Measurements from ENCODE around the gene GALNT16. TPM values are rescaled to one million over a fixed set of nuclear protein-coding genes. Genes with fewer than 3 reads are reported as not detected.
"Not testable (repeated sequence)": the region's sequence is repeated elsewhere in the genome, so short reads cannot be mapped to it uniquely, and the experiment has no call there.

Gene GALNT16
- total RNA-seq, 1 donor from 2014 or later, result 101 TPM

GRCh38 chr14:69373104-69373503 is 113.1 kb downstream of the GALNT16 start:
- intact Hi-C loops (cut with micrococcal nuclease), result no loop called here
- DNase-seq, result no peak
- ATAC-seq, result no peak

- DNase-seq, result no peak
- ATAC-seq, result no peak
- intact Hi-C loops (cut with micrococcal nuclease), result no loop called here
Observed at GRCh38 chr14:69374235-69374634, 114.3 kb downstream of the GALNT16 start.

- intact Hi-C loops (cut with micrococcal nuclease), result no loop called here
- DNase-seq (no peak), ATAC-seq (no peak)
Observed at GRCh38 chr14:69375182-69375581, 115.2 kb downstream of the GALNT16 start.

- intact Hi-C loops (cut with micrococcal nuclease), result no loop called here
- no peak for DNase-seq
- ATAC-seq, result no peak
Observed at GRCh38 chr14:69375722-69376121, 115.8 kb downstream of the GALNT16 start.

- no peak for ATAC-seq
- DNase-seq, result no peak
- intact Hi-C loops (cut with micrococcal nuclease), result no loop called here
Observed at GRCh38 chr14:69376439-69376838, 116.5 kb downstream of the GALNT16 start.

GRCh38 chr14:69378274-69378673 is 118.3 kb downstream of the GALNT16 start:
- no peak for ATAC-seq

GRCh38 chr14:69387311-69387710 is 127.4 kb downstream of the GALNT16 start:
- DNase-seq (no peak), ATAC-seq (no peak)
- intact Hi-C loops (cut with micrococcal nuclease), result no loop called here

More at GRCh38 chr14:69378274-69378673, 118.3 kb downstream of the GALNT16 start:
- intact Hi-C loops (cut with micrococcal nuclease), result no loop called here
- no peak for DNase-seq

GRCh38 chr14:69391400-69391799 is 131.4 kb downstream of the GALNT16 start:
- peak; percentile 32 for ATAC-seq
- intact Hi-C loops (cut with micrococcal nuclease), result loop anchor here (10.0 kb wide), 1 partner anchor 1577 kb away; the partner anchor contains the start of genes RAD51B and ZFYVE26
- DNase-seq, result not testable (repeated sequence)

GRCh38 chr14:69392481-69392880 is 132.5 kb downstream of the GALNT16 start:
- intact Hi-C loops (cut with micrococcal nuclease), result loop anchor here (10.0 kb wide), 1 partner anchor 1578 kb away; the partner anchor contains the start of genes RAD51B and ZFYVE26
- no peak for DNase-seq
- no peak for ATAC-seq

- ATAC-seq (no peak), DNase-seq (no peak)
- intact Hi-C loops (cut with micrococcal nuclease), result loop anchor here (10.0 kb wide), 1 partner anchor 1581 kb away; the partner anchor contains the start of genes RAD51B and ZFYVE26
Observed at GRCh38 chr14:69395929-69396328, 136.0 kb downstream of the GALNT16 start.

- ATAC-seq (peak; percentile 98), DNase-seq (peak; percentile 96)
- intact Hi-C loops (cut with micrococcal nuclease), result loop anchor here (10.0 kb wide), 1 partner anchor 1583 kb away; the partner anchor contains the start of genes RAD51B and ZFYVE26
Observed at GRCh38 chr14:69398053-69398817, 138.3 kb downstream of the GALNT16 start, which contains the start of the genes ERH and SLC39A9. Gene ERH (minus strand): TSS chr14:69398299. CDS start chr14:69398233, 66 bp downstream. Gene SLC39A9 (plus strand): TSS chr14:69398692. CDS start chr14:69399370, 678 bp downstream.

GRCh38 chr14:69398818-69399210 is 138.9 kb downstream of the GALNT16 start:
- no peak for ATAC-seq
- intact Hi-C loops (cut with micrococcal nuclease), result loop anchor here (10.0 kb wide), 1 partner anchor 1584 kb away; the partner anchor contains the start of genes RAD51B and ZFYVE26
- peak; percentile 38 for DNase-seq

- DNase-seq (no peak), ATAC-seq (no peak)
- intact Hi-C loops (cut with micrococcal nuclease), result loop anchor here (10.0 kb wide), 1 partner anchor 1585 kb away; the partner anchor contains the start of genes RAD51B and ZFYVE26
Observed at GRCh38 chr14:69399750-69400149, 139.8 kb downstream of the GALNT16 start.

- intact Hi-C loops (cut with micrococcal nuclease), result no loop called here
- DNase-seq, result no peak
Observed at GRCh38 chr14:69400154-69400553, 140.2 kb downstream of the GALNT16 start.

GRCh38 chr14:69401841-69402240 is 141.9 kb downstream of the GALNT16 start:
- DNase-seq (no peak), ATAC-seq (no peak)
- intact Hi-C loops (cut with micrococcal nuclease), result no loop called here

More at GRCh38 chr14:69400154-69400553, 140.2 kb downstream of the GALNT16 start:
- ATAC-seq, result no peak

GRCh38 chr14:69404478-69404877 is 144.5 kb downstream of the GALNT16 start:
- no peak for DNase-seq
- ATAC-seq, result no peak
- intact Hi-C loops (cut with micrococcal nuclease), result no loop called here

GRCh38 chr14:69404883-69405282 is 144.9 kb downstream of the GALNT16 start:
- intact Hi-C loops (cut with micrococcal nuclease), result no loop called here
- no peak for ATAC-seq
- DNase-seq, result no peak

GRCh38 chr14:69405762-69406161 is 145.8 kb downstream of the GALNT16 start:
- DNase-seq (no peak), ATAC-seq (no peak)
- intact Hi-C loops (cut with micrococcal nuclease), result no loop called here

All from left ventricle myocardium superior (tissue), 1 donor.